Fibroblast of lung (primary cell): ENCODE results near the gene LHFPL2. TPM values are rescaled to one million over a fixed set of nuclear protein-coding genes. Genes with fewer than 3 reads are reported as not detected.

Experiments used
- DNase-seq, 2 donors: peaks; one replicate each; pipeline versions ENCODE4 v3.0.0 to v3.0.0-alpha.2; 2010; ENCODE audit warnings: low read depth in 2 of 2
- H2AFZ ChIP-seq: 2 replicates; pipeline ENCODE4 v1.5.1; 2012; ENCODE audit warnings: low read length, control low read depth, inconsistent platforms
- H3K27ac ChIP-seq: 2 replicates; pipeline ENCODE4 v1.5.1; 2011; ENCODE audit warnings: low read length, control low read depth; ENCODE audit not compliant: insufficient read depth
- H3K27me3 ChIP-seq: 2 replicates; pipeline ENCODE4 v1.5.1; 2011; ENCODE audit warnings: mild to moderate bottlenecking, low read length; ENCODE audit not compliant: control insufficient read depth, insufficient read depth
- H3K36me3 ChIP-seq: 2 replicates; pipeline ENCODE4 v1.5.1; 2011; ENCODE audit warnings: low read length; ENCODE audit not compliant: control insufficient read depth, insufficient read depth
- H3K4me1 ChIP-seq: 2 replicates; pipeline ENCODE4 v1.5.1; 2011; ENCODE audit warnings: low read length; ENCODE audit not compliant: control insufficient read depth, insufficient read depth; ENCODE audit errors: extremely low read depth
- H3K4me2 ChIP-seq: 2 replicates; pipeline ENCODE4 v1.5.1; 2011; ENCODE audit warnings: low read length, control low read depth; ENCODE audit not compliant: insufficient read depth; ENCODE audit errors: extremely low read depth
- H3K4me3 ChIP-seq, 4 experiments: fragments of 200-600 bp in 1 of 4; sonication (generic) in 1 of 4; replicated peaks in 1 of 4; 2 replicates each; pipeline ENCODE4 v1.5.1; 2011 to 2016; ENCODE audit warnings: low read length in 4 of 4, low read depth in 3 of 4, mild to moderate bottlenecking in 3 of 4, control low read depth in 2 of 4, inconsistent platforms in 1 of 4, mixed read lengths in 1 of 4; ENCODE audit not compliant: insufficient read depth in 1 of 4; ENCODE audit errors: control extremely low read depth in 1 of 4
- H3K79me2 ChIP-seq: 2 replicates; pipeline ENCODE4 v1.5.1; 2012; ENCODE audit warnings: mild to moderate bottlenecking, low read length, inconsistent platforms; ENCODE audit not compliant: control insufficient read depth, insufficient read depth
- H3K9ac ChIP-seq: 2 replicates; pipeline ENCODE4 v1.5.1; 2011; ENCODE audit warnings: mild to moderate bottlenecking, low read length, control low read depth; ENCODE audit not compliant: insufficient read depth
- H3K9me3 ChIP-seq: 2 replicates; pipeline ENCODE4 v1.5.1; 2012; ENCODE audit warnings: low read depth, low read length; ENCODE audit not compliant: control insufficient read depth, insufficient read depth
- H4K20me1 ChIP-seq: 2 replicates; pipeline ENCODE4 v1.5.1; 2011; ENCODE audit warnings: low read length; ENCODE audit not compliant: control insufficient read depth, insufficient read depth; ENCODE audit errors: extremely low read depth
- EZH2 ChIP-seq: IDR thresholded peaks from 2 replicates; pipeline ENCODE4 v1.5.1; 2012; ENCODE audit warnings: low read length, control low read depth, mild to moderate bottlenecking; ENCODE audit errors: missing control alignments
- polyA plus RNA-seq, 2 donors: library from polyadenylated mRNA; depleted of rRNA in 1 of 2; stranded (reverse) in 1 of 2; unstranded in 1 of 2; fragments of >200 nt; gene quantifications; 2 replicates each; pipeline ENCODE4 v1.2.1, GENCODE V29; 2011 to 2012; ENCODE audit warnings: missing spikeins in 1 of 2
- total RNA-seq: library from RNA; depleted of rRNA; stranded (reverse); fragments of >200 nt; gene quantifications from 2 replicates; pipeline ENCODE4 v1.2.1, GENCODE V29; 2014
- TF ChIP-seq, protein P1 (sequence below), 2 donors: IDR thresholded peaks in 1 of 2; conservative IDR thresholded peaks in 1 of 2; 1 replicate in 1 of 2; 2 replicates in 1 of 2; pipeline ENCODE4 v1.5.1; 2011 to 2012; ENCODE audit warnings: low read length in 2 of 2, control low read depth in 1 of 2, inconsistent platforms in 1 of 2, low read depth in 1 of 2, mild to moderate bottlenecking in 1 of 2

Gene LHFPL2
- total and polyA plus RNA-seq, 2 donors (not counting 1 experiment from before 2014, with no cell fraction given): 13.7 to 51.4 TPM

DNA sequence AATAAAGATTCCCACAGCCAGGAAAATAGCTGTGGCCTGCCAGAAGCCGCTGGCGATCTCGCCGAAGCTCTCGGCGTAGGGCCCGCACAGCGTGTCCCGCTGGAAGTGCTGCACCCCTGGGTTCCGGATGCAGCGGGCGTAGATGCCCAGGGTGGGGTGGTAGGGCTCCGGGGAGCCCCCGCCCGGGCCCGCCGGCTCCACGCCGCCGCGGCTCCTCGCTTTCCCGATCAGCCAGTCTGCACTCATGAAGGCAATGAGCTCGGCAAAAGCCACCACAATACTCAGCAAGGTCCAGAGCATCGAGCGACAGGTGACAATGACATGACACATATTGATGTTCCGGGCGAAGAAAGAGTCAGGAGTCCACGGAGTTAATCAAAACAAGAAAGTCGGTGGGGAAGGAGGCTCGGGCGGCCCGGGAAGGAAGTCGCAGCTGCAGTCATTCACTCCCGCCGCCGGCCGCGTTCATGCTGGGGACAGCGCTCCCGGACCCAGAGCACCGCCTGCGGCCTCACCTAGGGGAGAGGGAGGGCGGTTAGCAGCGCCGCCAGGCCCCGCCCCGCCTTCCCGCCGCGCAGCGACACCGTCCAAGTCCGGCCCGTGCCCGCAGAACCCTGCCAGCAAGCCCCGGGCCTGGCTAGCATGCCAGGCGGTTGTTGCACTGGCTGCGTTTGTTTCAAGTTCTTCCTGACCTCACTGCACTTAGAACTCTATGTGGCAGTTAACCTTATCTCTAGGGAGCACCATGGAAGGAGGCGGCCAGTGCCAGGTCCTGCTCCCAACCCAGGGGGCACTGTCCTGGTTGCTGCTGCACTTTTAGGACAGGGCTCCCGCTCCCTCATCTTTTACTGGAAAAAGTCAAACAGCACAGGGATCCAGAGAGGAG, 138.4 kb downstream of the LHFPL2 start:
- DNase-seq: no peak
- Histone ChIP-seq H3K27ac (peak overlapping the region; percentile 82), H3K27me3 (no peaks in the 10 kb centered on the region), H2AFZ (no peak overlapping the region), H3K4me2 (peak overlapping the region; percentile 48), H3K79me2 (peaks cover 9% of the 10 kb centered on the region), H3K9me3 (no peaks in the 10 kb centered on the region), H3K4me3 (peak overlapping the region; percentile 38 to 60 (median 57)), H4K20me1 (no peaks in the 10 kb centered on the region), H3K9ac (peak overlapping the region; percentile 54), H3K36me3 (no peaks in the 10 kb centered on the region), H3K4me1 (peaks cover 24% of the 10 kb centered on the region)
- no peak for TF ChIP-seq EZH2
- TF ChIP-seq, protein P1, sequence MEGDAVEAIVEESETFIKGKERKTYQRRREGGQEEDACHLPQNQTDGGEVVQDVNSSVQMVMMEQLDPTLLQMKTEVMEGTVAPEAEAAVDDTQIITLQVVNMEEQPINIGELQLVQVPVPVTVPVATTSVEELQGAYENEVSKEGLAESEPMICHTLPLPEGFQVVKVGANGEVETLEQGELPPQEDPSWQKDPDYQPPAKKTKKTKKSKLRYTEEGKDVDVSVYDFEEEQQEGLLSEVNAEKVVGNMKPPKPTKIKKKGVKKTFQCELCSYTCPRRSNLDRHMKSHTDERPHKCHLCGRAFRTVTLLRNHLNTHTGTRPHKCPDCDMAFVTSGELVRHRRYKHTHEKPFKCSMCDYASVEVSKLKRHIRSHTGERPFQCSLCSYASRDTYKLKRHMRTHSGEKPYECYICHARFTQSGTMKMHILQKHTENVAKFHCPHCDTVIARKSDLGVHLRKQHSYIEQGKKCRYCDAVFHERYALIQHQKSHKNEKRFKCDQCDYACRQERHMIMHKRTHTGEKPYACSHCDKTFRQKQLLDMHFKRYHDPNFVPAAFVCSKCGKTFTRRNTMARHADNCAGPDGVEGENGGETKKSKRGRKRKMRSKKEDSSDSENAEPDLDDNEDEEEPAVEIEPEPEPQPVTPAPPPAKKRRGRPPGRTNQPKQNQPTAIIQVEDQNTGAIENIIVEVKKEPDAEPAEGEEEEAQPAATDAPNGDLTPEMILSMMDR (conservative IDR thresholded peaks at IDR 0.05 in 1 of 2, IDR thresholded peaks at IDR 0.05 in 1 of 2; ENCODE audit: low read depth in 1 of 2, low read length in 2 of 2): peak; percentile 19 to 25

DNA sequence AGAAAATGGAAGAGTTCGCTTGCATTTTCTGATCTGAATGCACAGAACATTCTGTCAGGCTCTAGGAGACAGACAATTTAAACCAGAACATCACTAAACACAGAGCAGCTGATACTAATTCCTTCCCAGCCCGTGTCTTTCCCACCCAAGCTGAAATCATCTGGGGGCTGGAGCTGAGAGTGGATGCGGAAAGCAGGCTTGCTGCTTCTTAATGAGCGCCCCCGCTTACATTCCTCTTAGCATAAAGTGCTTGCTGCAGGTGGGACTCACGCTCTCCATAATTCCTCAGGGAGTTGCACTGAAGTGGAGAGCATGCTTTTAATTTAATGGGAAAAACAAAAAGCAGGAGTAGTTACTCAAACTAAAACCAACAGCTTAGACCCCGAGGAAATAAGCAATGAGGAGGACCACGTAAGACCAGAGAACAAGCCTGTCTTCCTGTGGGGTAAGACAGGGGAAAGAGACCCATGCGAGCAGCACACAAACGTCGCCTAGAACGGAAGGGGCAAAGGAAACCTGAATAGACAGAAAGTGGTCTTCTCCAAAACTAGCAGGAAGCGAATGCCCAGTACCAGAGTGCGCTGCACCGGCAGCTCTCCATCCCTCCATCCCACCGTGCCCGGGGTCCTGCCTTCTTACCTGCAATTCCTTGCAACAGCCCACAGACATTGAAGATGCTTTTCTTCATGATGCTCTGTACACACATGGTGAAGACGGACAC, 139.3 kb downstream of the LHFPL2 start:
- Histone ChIP-seq H2AFZ (no peak overlapping the region), H3K36me3 (no peaks in the 10 kb centered on the region), H3K79me2 (peaks cover 9% of the 10 kb centered on the region), H3K9ac (peak overlapping the region; percentile 54), H3K4me3 (peak overlapping the region; percentile 13 to 60 (median 57)), H3K4me2 (peak overlapping the region; percentile 48), H3K9me3 (no peaks in the 10 kb centered on the region), H3K27me3 (no peaks in the 10 kb centered on the region), H3K4me1 (peaks cover 29% of the 10 kb centered on the region), H3K27ac (peak overlapping the region; percentile 82), H4K20me1 (no peaks in the 10 kb centered on the region)
- no peak for DNase-seq
- no peak for TF ChIP-seq EZH2
- TF ChIP-seq, protein P1 (conservative IDR thresholded peaks at IDR 0.05 in 1 of 2, IDR thresholded peaks at IDR 0.05 in 1 of 2; ENCODE audit: low read depth in 1 of 2, low read length in 2 of 2): no peak

DNA sequence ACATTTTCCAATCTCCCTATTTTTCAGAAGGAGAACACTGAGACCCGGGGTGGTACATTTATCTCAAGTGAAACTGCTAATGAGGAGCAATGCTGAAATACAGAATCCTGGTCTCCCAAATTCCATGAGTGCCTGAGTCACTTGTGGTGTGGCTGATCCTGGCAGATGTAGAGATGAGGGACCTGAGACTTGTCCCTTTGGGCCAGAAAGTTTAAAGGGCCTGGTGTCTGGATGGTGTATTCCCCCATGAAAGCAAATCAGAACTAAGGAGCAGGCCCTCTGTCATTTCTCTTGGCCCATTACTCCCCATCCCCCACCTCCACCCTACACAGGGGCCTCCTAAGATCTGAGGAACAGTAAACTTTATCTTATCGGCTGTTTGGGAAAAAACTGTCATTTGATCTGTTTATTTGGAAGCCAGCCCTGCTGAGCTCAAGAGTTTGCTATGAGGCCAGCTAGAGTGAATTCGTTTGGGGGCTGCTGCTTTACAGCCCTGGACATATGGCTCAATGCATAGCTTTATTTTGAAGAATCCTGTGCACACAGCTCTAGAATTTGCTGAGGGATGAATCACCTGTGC, 140.3 kb downstream of the LHFPL2 start:
- H3K27me3 ChIP-seq: no peaks in the 10 kb centered on the region
- H3K79me2 ChIP-seq: peaks cover 9% of the 10 kb centered on the region
- H2AFZ ChIP-seq: no peak overlapping the region
- no peaks in the 10 kb centered on the region for H3K36me3 ChIP-seq
- TF ChIP-seq EZH2: no peak
- TF ChIP-seq, protein P1 (conservative IDR thresholded peaks at IDR 0.05 in 1 of 2, IDR thresholded peaks at IDR 0.05 in 1 of 2; ENCODE audit: low read depth in 1 of 2, low read length in 2 of 2): no peak
- H3K27ac ChIP-seq: peak overlapping the region; percentile 82
- H4K20me1 ChIP-seq: no peaks in the 10 kb centered on the region
- H3K4me3 ChIP-seq: peak overlapping the region in 3 of 4 experiments; percentile 54 to 60 (median 60)
- H3K9me3 ChIP-seq: no peaks in the 10 kb centered on the region
- H3K4me1 ChIP-seq: peaks cover 32% of the 10 kb centered on the region
- peak; percentile 56 to 71 for DNase-seq
- peak overlapping the region; percentile 72 for H3K4me2 ChIP-seq
- H3K9ac ChIP-seq: no peak overlapping the region
